Superior temporal gyrus (tissue), 1 donor: Measurements from ENCODE around the gene PRRX2.

ENCODE experiments used
- DNase-seq: peaks from one replicate; pipeline ENCODE4 v3.0.0-alpha.2; 2016; ENCODE audit errors: extremely low spot score

Gene PRRX2

GRCh38 chr9:129704807-129705206 is 39.4 kb downstream of the PRRX2 start:
- no peak for DNase-seq

- DNase-seq = no peak
Measured at GRCh38 chr9:129708793-129709192, 43.3 kb downstream of the PRRX2 start.

GRCh38 chr9:129709438-129710168 is 44.2 kb downstream of the PRRX2 start:
- DNase-seq = no peak

DNA sequence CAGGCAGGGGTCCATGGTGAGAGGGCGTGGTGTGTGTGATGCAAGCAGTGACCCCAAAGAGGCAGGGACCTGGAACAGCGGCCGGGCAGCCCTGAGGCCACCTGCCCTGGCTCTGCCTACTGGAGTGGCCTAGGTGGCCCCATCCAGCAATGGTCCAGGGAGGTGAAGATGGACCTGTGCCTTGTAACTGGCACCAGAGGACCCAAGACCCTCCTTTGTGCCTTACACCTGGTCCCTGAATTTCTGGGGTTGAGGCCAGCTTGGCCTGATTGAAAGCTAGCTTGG is 44.7 kb downstream of the PRRX2 start:
- DNase-seq = no peak

DNA sequence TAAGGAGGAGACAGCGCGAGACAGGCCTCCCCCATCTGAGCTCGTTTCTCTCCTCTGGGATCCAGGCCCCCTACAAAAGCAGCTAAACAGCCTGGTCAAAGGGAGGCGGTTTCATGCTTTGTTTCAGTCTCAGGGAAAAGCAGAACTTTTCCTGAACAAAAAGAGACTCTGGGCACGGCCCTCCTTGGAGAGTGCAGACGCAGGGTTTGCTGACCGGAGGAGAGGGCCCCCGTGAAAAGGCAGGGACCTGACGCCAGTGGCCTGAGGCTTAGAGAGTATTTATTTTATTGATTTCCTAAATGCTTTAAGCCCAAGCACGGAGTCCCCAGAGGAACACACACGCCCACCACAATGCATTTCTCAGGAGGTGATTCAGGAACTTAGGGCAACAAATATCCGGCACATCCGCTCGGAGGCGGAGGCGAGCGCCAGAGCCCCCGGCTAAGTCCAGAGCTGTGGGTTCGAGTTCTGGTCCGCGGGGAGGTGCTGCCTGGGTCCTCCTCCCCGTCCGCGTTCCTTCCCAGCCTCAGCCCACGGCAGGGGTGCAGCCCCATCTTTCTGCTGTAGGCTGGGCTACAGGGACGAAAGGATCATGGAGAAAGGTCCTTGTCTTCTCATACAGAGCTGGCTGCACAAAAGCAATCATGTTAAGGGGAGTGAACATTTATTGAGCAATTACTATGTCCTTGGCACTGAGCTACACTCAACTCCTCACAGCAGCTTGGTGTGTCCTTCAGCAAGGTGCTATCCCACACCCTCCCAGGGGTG is 47.4 kb downstream of the PRRX2 start:
- DNase-seq = no peak

- no peak for DNase-seq
Measured at GRCh38 chr9:129713402-129713679, 47.9 kb downstream of the PRRX2 start.

DNA sequence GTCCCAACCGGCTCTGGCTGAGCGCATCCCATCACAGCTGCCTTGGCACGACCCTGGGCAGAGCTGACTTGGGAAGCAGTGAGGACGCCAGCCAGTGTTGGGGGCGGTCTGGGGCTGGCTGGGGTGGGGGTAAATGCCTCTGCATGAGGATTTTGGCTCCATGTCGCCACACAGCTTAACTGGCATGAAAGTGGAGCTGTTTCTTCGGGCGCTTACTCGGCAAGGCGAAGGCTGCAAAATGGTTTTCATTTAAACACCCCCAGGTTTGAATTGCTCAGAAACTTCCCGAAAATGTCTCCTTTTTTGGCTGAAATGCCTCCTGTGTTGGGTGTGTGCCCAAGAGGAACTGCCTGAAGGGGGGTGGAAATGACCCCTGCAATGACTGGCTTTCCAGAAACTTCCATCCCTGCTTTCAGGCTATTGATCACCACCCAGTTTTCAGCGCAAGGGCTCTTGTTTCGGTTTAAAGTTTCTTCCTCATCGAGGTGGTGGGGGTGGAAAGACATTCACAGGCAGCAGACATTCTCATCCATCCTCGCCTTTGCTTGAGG is 49.1 kb downstream of the PRRX2 start:
- no peak for DNase-seq

DNA sequence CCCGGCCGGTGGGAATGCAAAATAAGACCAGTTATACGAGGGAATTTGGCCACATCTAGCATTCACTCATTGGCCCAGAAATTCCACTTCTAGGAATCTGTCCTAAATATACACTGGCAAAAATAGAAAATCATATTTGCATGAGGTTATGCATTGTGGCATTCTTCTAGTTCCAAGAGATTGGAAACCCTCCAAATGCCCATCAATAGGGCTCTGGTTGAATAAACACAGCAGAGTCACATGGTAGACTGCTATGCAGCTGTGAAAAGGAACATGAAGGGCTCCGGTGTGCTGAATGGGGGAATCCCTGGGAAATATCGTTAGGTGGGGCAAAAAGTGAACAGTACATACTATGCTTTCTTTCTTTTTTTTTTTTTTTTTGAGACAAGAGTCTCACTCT is 50.6 kb downstream of the PRRX2 start:
- no peak for DNase-seq

- no peak for DNase-seq
Measured at GRCh38 chr9:129717991-129718390, 52.5 kb downstream of the PRRX2 start.

DNA sequence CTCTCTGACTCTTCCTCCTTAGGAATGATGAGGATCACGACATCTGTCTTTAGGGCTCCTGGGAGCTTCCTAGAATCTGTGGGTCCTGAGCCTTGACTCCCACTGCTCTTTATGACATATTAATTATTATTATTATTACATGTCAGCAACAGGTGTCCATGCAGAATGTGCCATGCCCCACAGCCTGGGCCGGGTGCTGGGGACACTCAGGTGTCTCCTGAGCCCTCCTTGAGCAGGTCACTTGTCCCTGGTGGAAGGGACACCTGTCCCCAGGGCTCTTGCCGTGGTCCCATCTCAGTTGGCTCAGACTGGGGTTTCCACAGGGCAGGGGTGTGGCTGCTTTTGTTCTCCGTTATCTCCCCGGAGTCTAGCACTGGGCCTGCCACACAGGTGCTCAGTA is 53.2 kb downstream of the PRRX2 start:
- no peak for DNase-seq

- no peak for DNase-seq
Measured at GRCh38 chr9:129719135-129719534, 53.7 kb downstream of the PRRX2 start.

- no peak for DNase-seq
Measured at GRCh38 chr9:129720181-129720864, 54.9 kb downstream of the PRRX2 start.

DNA sequence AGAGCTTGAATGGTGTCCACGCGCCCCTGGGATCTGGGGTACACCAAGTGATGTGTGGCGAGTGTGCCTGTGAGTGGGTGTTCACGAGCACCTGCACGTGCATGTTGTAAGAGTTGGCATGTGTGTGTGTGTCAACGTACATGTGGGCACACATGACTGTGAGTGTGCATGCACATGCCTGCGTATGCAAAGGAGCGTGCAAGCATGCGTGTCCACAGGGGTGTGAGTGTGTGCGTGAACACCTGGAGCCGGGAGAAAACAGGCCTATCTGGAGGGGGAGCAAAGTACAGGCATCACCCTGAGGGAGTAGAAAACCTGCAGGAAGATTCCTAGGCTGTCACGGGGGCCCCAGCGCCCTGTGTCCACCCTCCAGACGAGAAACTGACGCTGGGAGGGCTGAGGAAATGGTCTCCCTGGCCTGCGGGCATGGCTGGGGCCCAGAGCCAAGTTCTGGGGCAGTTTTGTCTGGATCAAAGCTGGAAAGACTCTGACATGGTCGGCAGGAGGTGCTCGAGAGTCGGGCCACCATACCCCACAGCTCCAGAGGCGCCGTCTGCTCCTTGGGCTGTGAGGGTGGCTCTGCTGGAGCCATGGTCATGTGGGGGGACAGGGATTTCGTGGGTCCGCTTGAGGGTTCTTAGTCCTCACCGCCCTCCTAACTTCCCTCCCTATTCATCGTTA is 55.6 kb downstream of the PRRX2 start:
- no peak for DNase-seq

DNA sequence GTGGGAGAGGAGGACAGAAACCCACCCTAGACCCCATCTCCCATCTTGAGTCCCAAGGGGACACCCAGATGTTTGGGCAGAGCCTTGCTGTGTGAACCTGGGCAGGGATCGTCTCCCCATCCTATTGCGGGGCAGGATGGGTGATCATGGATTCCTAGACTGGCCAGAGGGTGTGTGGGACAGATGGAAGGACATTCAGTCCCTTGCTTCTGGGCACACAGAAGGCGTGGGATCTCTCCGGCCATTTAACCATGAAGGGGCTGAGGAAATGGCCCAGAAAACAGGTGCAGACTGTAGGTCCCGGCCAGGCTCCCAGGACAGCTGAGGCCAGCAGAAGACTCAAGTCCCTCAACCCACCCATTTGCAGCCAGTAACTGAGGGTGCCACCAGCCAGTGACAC is 57.5 kb downstream of the PRRX2 start:
- no peak for DNase-seq

DNA sequence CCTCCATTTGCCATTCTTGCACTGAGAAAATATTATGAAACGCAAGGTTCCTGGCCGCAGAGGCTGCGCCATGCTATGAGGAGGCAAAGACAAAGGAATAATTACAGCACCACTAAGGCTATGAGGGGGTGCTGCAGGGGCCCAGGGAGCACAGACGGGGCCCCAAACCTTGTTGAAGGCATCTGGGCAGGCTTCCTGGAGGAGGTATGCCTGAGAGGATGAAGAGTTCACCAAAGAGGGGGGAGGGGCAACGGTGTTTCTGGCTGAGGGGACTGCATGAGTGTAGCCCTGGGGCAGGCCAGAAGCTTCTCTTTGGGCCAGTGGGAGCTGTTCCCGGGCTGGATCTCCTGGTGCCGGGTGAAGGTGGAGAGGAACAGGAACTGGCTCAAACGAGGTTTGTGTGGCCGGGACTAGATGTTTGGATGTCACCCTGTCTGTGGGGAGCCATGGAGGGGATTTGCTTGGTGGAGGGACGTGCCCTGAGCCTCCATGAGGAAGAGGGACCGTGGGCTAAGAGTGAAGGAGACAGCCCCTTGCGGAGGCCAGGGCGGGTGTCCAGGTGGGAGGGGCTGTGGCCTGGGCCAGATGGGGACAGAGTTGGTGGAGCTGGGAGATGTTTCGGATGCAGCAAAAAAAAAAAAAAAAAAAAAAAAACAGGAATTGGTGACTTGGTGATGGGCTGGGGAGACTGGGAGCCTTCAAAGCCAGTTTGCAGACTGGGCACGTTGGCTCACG is 59.2 kb downstream of the PRRX2 start:
- DNase-seq = no peak

GRCh38 chr9:129725795-129726251 is 60.4 kb downstream of the PRRX2 start:
- DNase-seq = no peak

GRCh38 chr9:129726322-129727160 is 61.1 kb downstream of the PRRX2 start:
- peak; percentile 60 for DNase-seq

DNA sequence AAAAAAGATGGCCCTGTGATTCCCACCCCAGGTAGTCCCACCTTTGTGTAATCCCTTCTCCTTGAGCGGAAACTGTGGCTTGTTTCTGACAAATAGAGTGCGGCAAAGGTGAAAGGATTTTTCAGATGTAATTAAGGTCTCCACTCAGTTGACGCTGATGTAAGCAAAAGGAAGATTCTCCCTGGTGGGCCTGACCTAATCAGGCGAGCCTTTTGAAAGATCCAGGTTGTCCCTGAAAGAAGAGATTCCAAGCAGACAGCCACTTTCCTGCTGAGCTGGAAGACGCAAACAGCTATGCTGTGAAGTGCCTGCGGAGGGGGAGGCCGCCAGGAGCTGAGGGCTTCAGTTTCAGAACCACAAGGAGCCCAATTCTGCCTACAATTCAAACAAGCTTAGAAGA is 63.3 kb downstream of the PRRX2 start:
- no peak for DNase-seq

GRCh38 chr9:129731477-129732085 is 66.1 kb downstream of the PRRX2 start:
- no peak for DNase-seq

GRCh38 chr9:129732100-129732499 is 66.7 kb downstream of the PRRX2 start:
- DNase-seq = no peak
